Measurements from ENCODE around the gene BRPF3. TPM values are rescaled to one million over a fixed set of nuclear protein-coding genes. Genes with fewer than 3 reads are reported as not detected.

The BRPF3 gene
- total and polyA plus RNA-seq, 8 donors, result 7.0 to 343 (median 21.1) TPM

DNA sequence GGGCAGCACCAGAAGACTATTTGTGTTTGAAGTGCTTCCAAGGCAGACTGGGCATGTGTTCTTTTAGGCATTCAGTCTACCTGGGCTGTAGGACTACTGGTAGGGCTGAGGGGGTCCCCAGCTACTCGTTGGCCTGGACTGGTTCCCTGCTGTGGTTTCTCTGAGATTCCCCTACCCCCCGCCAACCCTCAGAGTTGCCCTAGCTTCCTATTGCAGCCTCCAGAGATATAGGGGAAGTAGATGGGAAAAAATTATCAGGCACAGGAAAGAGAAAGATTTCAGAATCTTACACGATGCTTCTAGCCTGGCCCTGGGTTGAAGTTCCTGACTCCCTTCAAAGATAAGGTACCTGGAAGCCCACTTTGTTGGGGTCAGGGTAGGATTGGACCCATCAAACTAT, 22.5 kb downstream of the BRPF3 start:
- Histone ChIP-seq H3K27me3 (no peaks in the 10 kb centered on the region), H3K9me3 (no peaks in the 10 kb centered on the region), H3K4me1 (peaks cover 0 to 19% (median 7%) of the 10 kb centered on the region in 4 donors), H3K4me3 (no peak overlapping the region), H3K27ac (peak overlapping the region in 3 of 5 donors; percentile 5 to 50 (median 42)), H3K36me3 (peaks cover 31 to 100% (median 93%) of the 10 kb centered on the region in 4 donors)
- intact Hi-C loops (cut with DNase I; ENCODE audit: low total_unique reads), result no loop called here
- WGBS, 5 donors, result 55 to 68% (median 62%) methylated on average over 3 of the region's 3 CpGs
- no peak for DNase-seq
- TF ChIP-seq EP300 (IDR thresholded peaks at IDR 0.05), result no peak
- TF ChIP-seq, protein P1, sequence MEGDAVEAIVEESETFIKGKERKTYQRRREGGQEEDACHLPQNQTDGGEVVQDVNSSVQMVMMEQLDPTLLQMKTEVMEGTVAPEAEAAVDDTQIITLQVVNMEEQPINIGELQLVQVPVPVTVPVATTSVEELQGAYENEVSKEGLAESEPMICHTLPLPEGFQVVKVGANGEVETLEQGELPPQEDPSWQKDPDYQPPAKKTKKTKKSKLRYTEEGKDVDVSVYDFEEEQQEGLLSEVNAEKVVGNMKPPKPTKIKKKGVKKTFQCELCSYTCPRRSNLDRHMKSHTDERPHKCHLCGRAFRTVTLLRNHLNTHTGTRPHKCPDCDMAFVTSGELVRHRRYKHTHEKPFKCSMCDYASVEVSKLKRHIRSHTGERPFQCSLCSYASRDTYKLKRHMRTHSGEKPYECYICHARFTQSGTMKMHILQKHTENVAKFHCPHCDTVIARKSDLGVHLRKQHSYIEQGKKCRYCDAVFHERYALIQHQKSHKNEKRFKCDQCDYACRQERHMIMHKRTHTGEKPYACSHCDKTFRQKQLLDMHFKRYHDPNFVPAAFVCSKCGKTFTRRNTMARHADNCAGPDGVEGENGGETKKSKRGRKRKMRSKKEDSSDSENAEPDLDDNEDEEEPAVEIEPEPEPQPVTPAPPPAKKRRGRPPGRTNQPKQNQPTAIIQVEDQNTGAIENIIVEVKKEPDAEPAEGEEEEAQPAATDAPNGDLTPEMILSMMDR (IDR thresholded peaks at IDR 0.05), result no peak
- no peak for TF ChIP-seq POLR2A (IDR thresholded peaks at IDR 0.05)
- no peak for TF ChIP-seq POLR2AphosphoS5 (IDR thresholded peaks at IDR 0.05)

DNA sequence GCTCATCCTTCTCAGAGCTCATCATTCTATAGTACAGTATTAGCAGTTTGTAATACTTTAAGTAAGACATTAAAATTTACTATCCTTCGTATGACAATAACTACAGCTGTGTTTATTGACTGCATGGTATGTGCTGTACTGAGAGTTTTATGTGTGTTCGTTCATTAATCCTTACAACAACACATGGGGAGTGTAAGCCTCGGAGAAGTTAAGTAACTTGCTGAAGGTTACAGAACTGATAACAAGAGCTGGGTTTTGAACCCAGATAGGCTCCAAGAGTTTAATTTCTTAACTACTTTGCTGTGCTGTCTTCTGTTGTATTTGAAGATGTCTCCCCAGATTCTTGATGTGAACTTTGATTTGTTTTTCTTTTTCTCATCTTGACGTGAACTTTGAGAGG, 23.7 kb downstream of the BRPF3 start:
- DNase-seq, result no peak
- TF ChIP-seq POLR2A (IDR thresholded peaks at IDR 0.05) (no peak), POLR2AphosphoS5 (IDR thresholded peaks at IDR 0.05) (no peak), EP300 (IDR thresholded peaks at IDR 0.05) (no peak)
- TF ChIP-seq, protein P1 (IDR thresholded peaks at IDR 0.05), result no peak
- H3K4me3 ChIP-seq, result no peak overlapping the region
- no peaks in the 10 kb centered on the region for H3K27me3 ChIP-seq
- intact Hi-C loops (cut with DNase I; ENCODE audit: low total_unique reads), result no loop called here
- H3K4me1 ChIP-seq, result peaks cover 0 to 28% (median 8%) of the 10 kb centered on the region in 4 donors
- peak overlapping the region in 2 of 5 donors; percentile 3 to 42 for H3K27ac ChIP-seq
- H3K36me3 ChIP-seq, result peaks cover 28 to 98% (median 93%) of the 10 kb centered on the region in 4 donors
- whole genome bisulfite sequencing, 5 donors, result 53 to 68% (median 63%) methylated on average over 4 of the region's 4 CpGs
- H3K9me3 ChIP-seq, result no peaks in the 10 kb centered on the region

DNA sequence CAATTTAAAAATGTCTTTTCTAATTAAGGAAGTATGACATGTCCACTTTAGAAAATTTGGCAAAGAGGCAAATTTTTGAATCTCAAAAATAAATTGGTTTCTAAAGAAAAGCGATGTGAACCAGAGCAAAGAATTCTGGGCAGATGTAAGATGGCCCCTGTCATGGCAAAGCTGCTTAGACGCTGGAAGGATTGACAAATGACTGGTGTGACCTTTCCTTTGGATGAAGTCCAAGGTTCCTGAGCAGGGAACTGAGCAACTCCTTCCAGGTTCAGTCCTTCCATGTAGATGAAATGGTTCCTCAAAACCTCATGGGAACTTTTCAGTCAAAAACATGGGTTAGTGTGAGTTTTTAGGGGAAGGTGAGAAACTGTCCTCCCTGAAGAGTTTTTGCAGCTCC, 25.1 kb downstream of the BRPF3 start:
- Histone ChIP-seq H3K27ac (no peak overlapping the region), H3K27me3 (no peaks in the 10 kb centered on the region), H3K4me1 (peaks cover 0 to 28% (median 9%) of the 10 kb centered on the region in 4 donors), H3K36me3 (peaks cover 32 to 98% (median 93%) of the 10 kb centered on the region in 4 donors), H3K4me3 (no peak overlapping the region), H3K9me3 (no peaks in the 10 kb centered on the region)
- TF ChIP-seq, protein P1 (IDR thresholded peaks at IDR 0.05), result no peak
- intact Hi-C loops (cut with DNase I; ENCODE audit: low total_unique reads), result no loop called here
- 56 to 64% (median 59%) methylated on average over 2 of the region's 2 CpGs for WGBS, 5 donors
- no peak for DNase-seq

DNA sequence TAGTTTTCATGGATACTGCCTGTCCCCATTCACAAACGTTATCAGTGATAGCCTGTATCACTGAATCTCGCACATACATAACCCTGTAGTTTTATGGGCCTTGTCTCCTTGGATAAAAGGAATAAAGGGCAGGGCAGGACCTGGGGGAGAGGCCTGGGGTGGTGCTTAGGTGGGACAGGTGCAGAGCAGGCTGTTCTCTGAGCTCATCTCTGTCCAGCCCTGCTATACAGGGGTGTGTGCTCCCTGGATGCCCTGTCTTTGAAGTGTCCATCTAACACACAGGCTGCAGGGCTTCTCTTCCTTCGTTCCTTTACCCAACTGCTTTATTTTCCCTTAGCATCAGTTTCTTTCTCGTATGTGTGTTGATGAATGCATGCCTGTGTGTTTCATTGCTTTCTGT, 26.4 kb downstream of the BRPF3 start:
- peaks cover 29 to 98% (median 91%) of the 10 kb centered on the region in 4 donors for H3K36me3 ChIP-seq
- H3K9me3 ChIP-seq, result no peaks in the 10 kb centered on the region
- no peak overlapping the region for H3K4me3 ChIP-seq
- WGBS, 5 donors, result 67 to 69% (median 67%) methylated on average over 4 of the region's 4 CpGs
- TF ChIP-seq EP300 (IDR thresholded peaks at IDR 0.05), result no peak
- no peak for TF ChIP-seq POLR2A (IDR thresholded peaks at IDR 0.05)
- TF ChIP-seq POLR2AphosphoS5 (IDR thresholded peaks at IDR 0.05), result no peak
- TF ChIP-seq, protein P1 (IDR thresholded peaks at IDR 0.05), result no peak
- intact Hi-C loops (cut with DNase I; ENCODE audit: low total_unique reads), result no loop called here
- H3K27ac ChIP-seq, result no peak overlapping the region
- no peaks in the 10 kb centered on the region for H3K27me3 ChIP-seq
- H3K4me1 ChIP-seq, result peaks cover 3 to 25% (median 11%) of the 10 kb centered on the region in 4 donors
- no peak for DNase-seq
